Measurements from ENCODE around the gene ANKRD23.

- TF ChIP-seq, protein P1, sequence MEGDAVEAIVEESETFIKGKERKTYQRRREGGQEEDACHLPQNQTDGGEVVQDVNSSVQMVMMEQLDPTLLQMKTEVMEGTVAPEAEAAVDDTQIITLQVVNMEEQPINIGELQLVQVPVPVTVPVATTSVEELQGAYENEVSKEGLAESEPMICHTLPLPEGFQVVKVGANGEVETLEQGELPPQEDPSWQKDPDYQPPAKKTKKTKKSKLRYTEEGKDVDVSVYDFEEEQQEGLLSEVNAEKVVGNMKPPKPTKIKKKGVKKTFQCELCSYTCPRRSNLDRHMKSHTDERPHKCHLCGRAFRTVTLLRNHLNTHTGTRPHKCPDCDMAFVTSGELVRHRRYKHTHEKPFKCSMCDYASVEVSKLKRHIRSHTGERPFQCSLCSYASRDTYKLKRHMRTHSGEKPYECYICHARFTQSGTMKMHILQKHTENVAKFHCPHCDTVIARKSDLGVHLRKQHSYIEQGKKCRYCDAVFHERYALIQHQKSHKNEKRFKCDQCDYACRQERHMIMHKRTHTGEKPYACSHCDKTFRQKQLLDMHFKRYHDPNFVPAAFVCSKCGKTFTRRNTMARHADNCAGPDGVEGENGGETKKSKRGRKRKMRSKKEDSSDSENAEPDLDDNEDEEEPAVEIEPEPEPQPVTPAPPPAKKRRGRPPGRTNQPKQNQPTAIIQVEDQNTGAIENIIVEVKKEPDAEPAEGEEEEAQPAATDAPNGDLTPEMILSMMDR (IDR thresholded peaks at IDR 0.05; ENCODE audit: low read length), result no peak
- TF ChIP-seq EZH2phosphoT487 (IDR thresholded peaks at IDR 0.05; ENCODE audit: low read length) (no peak), EZH2 (optimal IDR thresholded peaks at IDR 0.05; ENCODE audit: low read depth, low read length) (no peak)
Measured at GRCh38 chr2:96844405-96844808, 586 bp upstream of the ANKRD23 start.
